T-helper 9 cell (primary cell): ENCODE measurements around the gene PHF2.

Experiments used
- DNase-seq: peaks from one replicate; pipeline ENCODE4 v3.0.0-alpha.2; 2020

Gene PHF2

GRCh38 chr9:93587651-93588347, 11.4 kb downstream of the PHF2 start:
- DNase-seq = no peak

GRCh38 chr9:93588641-93589609, 12.5 kb downstream of the PHF2 start:
- no peak for DNase-seq

GRCh38 chr9:93589688-93590087, 13.3 kb downstream of the PHF2 start:
- no peak for DNase-seq

- no peak for DNase-seq
Measured at GRCh38 chr9:93590609-93591234, 14.3 kb downstream of the PHF2 start.

GRCh38 chr9:93591301-93592007, 15.1 kb downstream of the PHF2 start:
- DNase-seq = no peak

- no peak for DNase-seq
Measured at GRCh38 chr9:93592008-93592642, 15.7 kb downstream of the PHF2 start.

- no peak for DNase-seq
Measured at GRCh38 chr9:93592643-93593021, 16.2 kb downstream of the PHF2 start.

GRCh38 chr9:93593144-93593658, 16.8 kb downstream of the PHF2 start:
- DNase-seq = no peak

GRCh38 chr9:93594041-93594756, 17.8 kb downstream of the PHF2 start:
- no peak for DNase-seq

GRCh38 chr9:93595461-93595860, 19.1 kb downstream of the PHF2 start:
- no peak for DNase-seq

- no peak for DNase-seq
Measured at GRCh38 chr9:93595861-93596365, 19.5 kb downstream of the PHF2 start.

GRCh38 chr9:93596399-93596798, 20.0 kb downstream of the PHF2 start:
- DNase-seq = no peak

- DNase-seq = no peak
Measured at GRCh38 chr9:93597142-93597706, 20.8 kb downstream of the PHF2 start.

GRCh38 chr9:93597871-93598646, 21.7 kb downstream of the PHF2 start:
- DNase-seq = no peak

- no peak for DNase-seq
Measured at GRCh38 chr9:93598647-93599241, 22.4 kb downstream of the PHF2 start.

- DNase-seq = no peak
Measured at GRCh38 chr9:93599571-93600403, 23.4 kb downstream of the PHF2 start.

GRCh38 chr9:93600504-93600903, 24.1 kb downstream of the PHF2 start:
- no peak for DNase-seq

- no peak for DNase-seq
Measured at GRCh38 chr9:93601063-93601462, 24.7 kb downstream of the PHF2 start.

GRCh38 chr9:93601666-93602065, 25.3 kb downstream of the PHF2 start:
- DNase-seq = no peak
